ENCODE data around the gene CST3.

The CST3 gene

DNA sequence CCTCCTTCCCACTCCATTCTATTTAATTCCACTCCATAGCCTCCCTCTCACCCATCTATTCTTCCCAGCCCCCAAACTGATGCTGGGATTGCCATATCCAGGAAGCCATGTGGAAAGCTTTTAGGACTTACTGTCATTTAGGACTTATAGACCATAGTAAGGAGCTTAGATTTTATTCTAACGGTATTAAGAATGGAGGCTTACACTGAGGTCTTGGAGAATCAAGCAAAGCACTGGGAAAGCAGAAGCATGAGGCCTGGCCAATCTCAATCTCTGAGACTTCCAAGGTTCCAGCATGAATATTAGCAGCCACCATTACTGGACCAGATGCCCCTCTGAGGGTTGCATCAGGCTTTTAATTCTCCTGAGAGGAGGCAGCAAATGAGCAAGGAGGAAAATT, 33.4 kb downstream of the CST3 start:
- no peak overlapping the region for H3K4me3 ChIP-seq (ENCODE audit: low read depth, low read length)

DNA sequence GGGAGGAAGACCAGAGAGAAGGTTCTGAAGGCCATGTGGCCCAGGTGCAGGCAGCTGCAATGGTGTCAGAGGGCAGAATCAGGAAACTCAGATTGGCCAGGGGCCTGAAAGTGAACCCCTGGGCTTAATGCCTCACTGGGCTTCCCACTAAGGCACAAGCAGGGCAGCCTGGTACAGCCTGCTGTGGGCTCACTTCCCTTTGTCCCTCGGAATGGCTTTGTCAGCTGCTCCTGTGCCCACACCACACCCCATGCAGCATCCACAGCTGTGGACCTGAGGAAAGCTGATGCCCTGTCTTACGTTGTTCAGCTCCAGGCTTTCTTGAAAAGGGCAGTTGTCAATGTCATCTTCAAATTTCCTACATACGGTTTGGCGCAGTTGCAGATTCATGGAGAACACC, 34.4 kb downstream of the CST3 start:
- H3K4me3 ChIP-seq (ENCODE audit: low read depth, low read length): no peak overlapping the region
- H3K9ac ChIP-seq (ENCODE audit: low read depth, low read length): no peak overlapping the region
- H3K27me3 ChIP-seq (ENCODE audit: control insufficient read depth, insufficient read depth, low read length): peaks cover 10% of the 10 kb centered on the region
- H3K36me3 ChIP-seq (ENCODE audit: control insufficient read depth, insufficient read depth, low read length): no peaks in the 10 kb centered on the region
- no peaks in the 10 kb centered on the region for H3K4me1 ChIP-seq (ENCODE audit: control insufficient read depth, insufficient read depth, low read length)
- H3K9me3 ChIP-seq (ENCODE audit: control insufficient read depth, insufficient read depth, low read length): no peaks in the 10 kb centered on the region

More for the DNA sequence above, 33.4 kb downstream of the CST3 start:
- Histone ChIP-seq H3K9me3 (ENCODE audit: control insufficient read depth, insufficient read depth, low read length) (no peaks in the 10 kb centered on the region), H3K4me1 (ENCODE audit: control insufficient read depth, insufficient read depth, low read length) (no peaks in the 10 kb centered on the region), H3K36me3 (ENCODE audit: control insufficient read depth, insufficient read depth, low read length) (no peaks in the 10 kb centered on the region), H3K27me3 (ENCODE audit: control insufficient read depth, insufficient read depth, low read length) (peaks cover 10% of the 10 kb centered on the region), H3K9ac (ENCODE audit: low read depth, low read length) (no peak overlapping the region)

DNA sequence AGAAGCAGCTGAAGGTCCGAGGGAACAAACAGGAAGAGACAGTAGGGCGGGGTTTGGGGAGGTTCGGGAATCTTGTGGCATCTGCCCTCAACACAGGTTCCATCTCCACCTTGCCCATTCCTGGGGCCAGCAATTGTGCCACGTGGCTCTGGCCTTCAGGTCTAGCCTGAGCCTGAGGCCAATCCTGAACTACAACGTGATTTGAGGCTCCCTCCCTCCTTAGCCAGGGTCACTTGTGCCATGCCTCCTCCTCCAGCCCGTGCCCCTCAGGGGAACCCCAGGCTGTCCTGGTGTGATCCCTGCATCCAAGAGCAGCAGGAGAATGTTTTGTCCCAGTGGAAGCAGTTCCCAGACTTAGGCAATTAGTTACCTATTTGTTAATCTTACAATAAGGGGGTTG, 35.1 kb downstream of the CST3 start:
- Histone ChIP-seq H3K9me3 (ENCODE audit: control insufficient read depth, insufficient read depth, low read length) (no peaks in the 10 kb centered on the region), H3K9ac (ENCODE audit: low read depth, low read length) (no peak overlapping the region), H3K36me3 (ENCODE audit: control insufficient read depth, insufficient read depth, low read length) (no peaks in the 10 kb centered on the region), H3K4me1 (ENCODE audit: control insufficient read depth, insufficient read depth, low read length) (no peaks in the 10 kb centered on the region), H3K4me3 (ENCODE audit: low read depth, low read length) (no peak overlapping the region), H3K27me3 (ENCODE audit: control insufficient read depth, insufficient read depth, low read length) (peaks cover 10% of the 10 kb centered on the region)

DNA sequence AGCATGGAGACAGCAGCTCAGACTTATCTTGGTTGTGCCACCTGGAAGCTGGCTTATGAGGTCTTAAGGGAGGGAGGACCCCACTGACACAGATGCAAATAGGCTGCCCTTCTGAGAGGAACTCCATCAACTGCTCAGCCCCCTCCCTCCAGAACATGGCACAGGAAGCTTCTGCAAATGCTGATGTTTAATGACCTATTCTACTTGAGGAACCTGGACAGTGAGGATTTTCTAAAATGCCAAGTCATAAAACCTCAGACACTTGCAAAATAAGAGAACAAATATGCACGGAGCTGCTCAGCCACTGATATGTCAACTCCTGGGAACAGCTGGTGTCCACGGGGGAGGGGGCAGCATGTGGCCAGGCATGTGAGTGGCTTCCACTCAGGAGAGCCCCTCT, 35.5 kb downstream of the CST3 start:
- peaks cover 10% of the 10 kb centered on the region for H3K27me3 ChIP-seq (ENCODE audit: control insufficient read depth, insufficient read depth, low read length)
- no peaks in the 10 kb centered on the region for H3K36me3 ChIP-seq (ENCODE audit: control insufficient read depth, insufficient read depth, low read length)
- no peaks in the 10 kb centered on the region for H3K9me3 ChIP-seq (ENCODE audit: control insufficient read depth, insufficient read depth, low read length)
- no peak overlapping the region for H3K4me3 ChIP-seq (ENCODE audit: low read depth, low read length)
- no peak overlapping the region for H3K9ac ChIP-seq (ENCODE audit: low read depth, low read length)
- no peaks in the 10 kb centered on the region for H3K4me1 ChIP-seq (ENCODE audit: control insufficient read depth, insufficient read depth, low read length)

DNA sequence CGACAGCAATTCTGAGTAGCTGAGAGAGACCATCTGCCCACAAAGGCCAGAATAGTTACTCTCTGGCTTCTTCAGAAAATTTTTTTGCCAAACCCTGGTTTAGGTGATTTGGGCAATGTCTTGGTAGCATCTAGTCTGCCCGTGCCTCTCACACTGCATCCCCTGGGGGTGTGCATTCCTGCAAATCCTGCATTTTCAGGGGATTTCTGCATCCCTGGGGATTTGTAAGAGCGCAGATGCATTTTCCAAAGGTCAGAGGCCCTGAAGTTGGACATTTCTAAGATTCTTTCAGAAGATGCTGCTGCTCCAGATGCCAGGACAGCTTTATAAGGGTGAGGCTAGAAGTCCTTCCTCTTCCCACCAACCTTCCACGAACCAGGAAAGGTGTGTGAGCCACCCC, 36.0 kb downstream of the CST3 start:
- Histone ChIP-seq H3K4me1 (ENCODE audit: control insufficient read depth, insufficient read depth, low read length) (no peaks in the 10 kb centered on the region), H3K27me3 (ENCODE audit: control insufficient read depth, insufficient read depth, low read length) (peaks cover 10% of the 10 kb centered on the region), H3K9me3 (ENCODE audit: control insufficient read depth, insufficient read depth, low read length) (no peaks in the 10 kb centered on the region), H3K9ac (ENCODE audit: low read depth, low read length) (no peak overlapping the region), H3K36me3 (ENCODE audit: control insufficient read depth, insufficient read depth, low read length) (no peaks in the 10 kb centered on the region), H3K4me3 (ENCODE audit: low read depth, low read length) (no peak overlapping the region)

DNA sequence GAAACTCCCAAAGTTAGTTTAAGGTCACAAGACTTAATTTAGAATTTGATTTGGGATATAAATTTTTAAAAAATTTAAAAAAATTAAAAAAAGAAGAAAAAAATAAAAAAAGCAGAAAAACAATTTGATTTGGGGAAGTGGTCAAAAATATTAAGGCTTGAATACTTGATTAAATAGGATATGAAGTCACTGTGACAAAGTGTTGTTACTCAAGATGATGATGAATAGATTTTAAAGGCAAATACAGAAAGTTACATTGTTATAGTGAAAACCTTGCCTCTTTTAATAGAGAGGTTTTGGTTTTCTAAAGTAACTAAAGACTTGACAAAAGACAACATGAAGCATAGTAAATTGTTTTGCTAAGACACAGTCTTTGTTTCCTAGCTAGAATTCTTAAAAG, 39.3 kb downstream of the CST3 start:
- Histone ChIP-seq H3K9ac (ENCODE audit: low read depth, low read length) (no peak overlapping the region), H3K36me3 (ENCODE audit: control insufficient read depth, insufficient read depth, low read length) (no peaks in the 10 kb centered on the region), H3K27me3 (ENCODE audit: control insufficient read depth, insufficient read depth, low read length) (no peaks in the 10 kb centered on the region), H3K4me3 (ENCODE audit: low read depth, low read length) (no peak overlapping the region), H3K9me3 (ENCODE audit: control insufficient read depth, insufficient read depth, low read length) (no peaks in the 10 kb centered on the region), H3K4me1 (ENCODE audit: control insufficient read depth, insufficient read depth, low read length) (no peaks in the 10 kb centered on the region)

DNA sequence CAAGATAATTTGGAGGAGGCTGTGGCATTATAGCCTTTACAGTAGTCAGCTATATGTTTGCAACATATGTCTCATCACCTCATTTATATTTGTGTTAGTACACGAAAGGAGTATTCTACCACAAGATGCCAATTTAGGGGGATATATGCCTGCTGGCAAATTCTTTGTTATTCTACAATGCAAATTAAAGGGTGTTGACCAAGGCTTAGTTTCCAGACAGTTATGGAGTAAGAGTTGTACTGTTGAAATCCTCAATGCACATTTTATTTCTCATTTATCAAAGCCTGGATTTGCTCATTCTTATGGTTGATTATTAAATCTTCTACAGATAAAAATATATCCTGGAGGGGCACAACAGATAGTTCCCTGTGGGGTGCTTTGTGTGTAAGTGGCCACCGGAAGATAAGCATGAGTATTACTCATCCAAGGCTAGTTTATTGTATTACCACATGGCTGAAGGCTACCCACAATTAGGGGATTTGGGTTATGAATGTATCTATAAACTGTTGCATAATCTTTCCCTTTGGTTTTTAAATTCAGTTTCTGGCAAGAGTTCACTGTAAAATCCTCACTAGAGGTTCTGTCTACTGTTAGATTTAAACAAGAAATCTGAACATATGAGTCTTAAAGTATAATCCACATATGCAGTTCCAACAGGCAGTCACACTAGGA, 41.0 kb downstream of the CST3 start:
- Histone ChIP-seq H3K9me3 (ENCODE audit: control insufficient read depth, insufficient read depth, low read length) (no peaks in the 10 kb centered on the region), H3K4me1 (ENCODE audit: control insufficient read depth, insufficient read depth, low read length) (no peaks in the 10 kb centered on the region), H3K4me3 (ENCODE audit: low read depth, low read length) (no peak overlapping the region), H3K9ac (ENCODE audit: low read depth, low read length) (no peak overlapping the region), H3K27me3 (ENCODE audit: control insufficient read depth, insufficient read depth, low read length) (no peaks in the 10 kb centered on the region), H3K36me3 (ENCODE audit: control insufficient read depth, insufficient read depth, low read length) (no peaks in the 10 kb centered on the region)

DNA sequence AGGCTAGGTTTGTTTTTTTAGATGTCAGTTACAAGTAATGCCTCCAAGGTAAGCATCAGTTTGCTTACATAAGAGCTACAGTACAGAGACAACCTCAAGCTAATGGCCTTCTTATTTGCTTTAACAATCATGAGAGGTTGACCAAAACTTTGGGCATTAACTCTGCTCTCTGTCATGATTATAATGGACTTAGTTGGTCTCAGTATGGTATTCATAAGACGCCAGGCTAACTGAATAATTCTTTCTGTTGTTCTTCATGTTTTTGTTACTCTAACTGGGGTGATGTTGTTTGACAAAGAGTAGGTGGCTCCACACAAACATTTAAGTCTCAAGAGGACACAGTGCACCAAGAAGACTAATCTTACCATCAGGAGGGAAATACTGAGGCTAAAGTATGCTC, 41.8 kb downstream of the CST3 start:
- Histone ChIP-seq H3K9ac (ENCODE audit: low read depth, low read length) (no peak overlapping the region), H3K27me3 (ENCODE audit: control insufficient read depth, insufficient read depth, low read length) (no peaks in the 10 kb centered on the region), H3K4me1 (ENCODE audit: control insufficient read depth, insufficient read depth, low read length) (no peaks in the 10 kb centered on the region), H3K36me3 (ENCODE audit: control insufficient read depth, insufficient read depth, low read length) (no peaks in the 10 kb centered on the region), H3K4me3 (ENCODE audit: low read depth, low read length) (no peak overlapping the region), H3K9me3 (ENCODE audit: control insufficient read depth, insufficient read depth, low read length) (no peaks in the 10 kb centered on the region)

DNA sequence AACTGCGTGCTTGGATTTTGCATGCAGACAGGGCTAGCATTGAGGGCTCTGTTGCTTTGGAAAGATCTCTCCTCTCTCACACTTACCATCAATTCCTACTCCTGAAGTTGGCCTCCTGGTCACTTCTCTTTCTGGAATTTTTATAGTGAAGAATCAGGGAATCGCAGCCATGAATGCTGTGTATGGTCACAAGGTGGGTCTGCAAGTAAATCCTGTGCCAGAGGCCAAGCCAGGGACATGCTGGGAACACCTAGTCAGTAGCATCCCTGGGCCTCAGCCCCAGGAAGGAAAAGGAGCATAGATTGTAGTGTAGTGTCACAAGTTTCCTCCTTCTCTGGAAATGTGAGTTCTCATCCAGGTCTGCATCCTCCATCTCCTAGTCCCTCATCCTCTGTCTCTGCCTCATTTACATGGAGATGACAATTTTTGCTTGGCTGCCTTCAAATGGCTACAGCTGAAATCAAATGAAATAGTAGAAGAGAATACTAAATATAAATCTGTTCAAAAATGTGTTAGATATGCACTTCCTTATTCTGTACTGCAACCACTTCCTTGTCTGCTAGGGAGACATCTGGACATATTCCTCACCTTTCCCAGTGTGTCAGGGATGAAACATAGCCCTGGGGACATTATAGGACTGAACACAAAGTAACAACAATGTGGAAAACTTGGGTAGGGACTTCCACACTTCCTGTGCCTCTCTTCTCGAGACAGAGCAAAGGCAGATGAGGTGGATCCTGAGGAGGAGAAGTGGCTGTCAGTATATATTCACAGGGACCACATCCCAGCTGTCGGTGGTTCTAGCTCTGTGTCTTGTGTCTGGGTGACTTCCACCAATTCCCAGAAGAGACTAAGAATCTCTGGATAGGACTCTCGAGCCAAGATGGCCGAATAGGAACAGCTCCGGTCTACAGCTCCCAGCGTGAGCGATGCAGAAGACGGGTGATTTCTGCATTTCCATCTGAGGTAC, 49.0 kb downstream of the CST3 start:
- Histone ChIP-seq H3K4me1 (ENCODE audit: control insufficient read depth, insufficient read depth, low read length) (no peaks in the 10 kb centered on the region), H3K36me3 (ENCODE audit: control insufficient read depth, insufficient read depth, low read length) (peaks cover 6% of the 10 kb centered on the region), H3K27me3 (ENCODE audit: control insufficient read depth, insufficient read depth, low read length) (no peaks in the 10 kb centered on the region), H3K4me3 (ENCODE audit: low read depth, low read length) (peak overlapping the region; percentile 37), H3K9ac (ENCODE audit: low read depth, low read length) (no peak overlapping the region), H3K9me3 (ENCODE audit: control insufficient read depth, insufficient read depth, low read length) (peaks cover 6% of the 10 kb centered on the region)

DNA sequence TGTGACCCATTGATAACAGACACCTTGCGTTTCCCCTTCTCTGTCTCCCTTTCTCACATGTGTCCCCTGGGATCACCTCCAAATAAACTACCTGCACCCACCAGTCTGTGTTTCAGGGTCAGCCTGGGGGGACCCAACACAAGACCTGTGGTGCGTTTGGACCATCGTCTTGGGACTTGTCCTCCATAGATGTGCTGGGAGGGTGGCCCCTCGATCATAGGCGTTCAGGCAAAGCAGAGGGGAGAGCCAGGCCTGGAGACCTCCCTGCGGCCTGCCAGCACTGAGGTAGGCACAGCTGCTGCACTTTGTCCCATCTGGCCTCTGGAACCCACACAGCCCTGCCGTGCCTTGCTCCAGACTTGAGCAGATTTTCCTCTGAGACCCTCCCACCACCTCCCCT, 50.1 kb downstream of the CST3 start:
- Histone ChIP-seq H3K4me3 (ENCODE audit: low read depth, low read length) (no peak overlapping the region), H3K27me3 (ENCODE audit: control insufficient read depth, insufficient read depth, low read length) (no peaks in the 10 kb centered on the region), H3K4me1 (ENCODE audit: control insufficient read depth, insufficient read depth, low read length) (no peaks in the 10 kb centered on the region), H3K9ac (ENCODE audit: low read depth, low read length) (no peak overlapping the region), H3K36me3 (ENCODE audit: control insufficient read depth, insufficient read depth, low read length) (peaks cover 6% of the 10 kb centered on the region), H3K9me3 (ENCODE audit: control insufficient read depth, insufficient read depth, low read length) (peaks cover 6% of the 10 kb centered on the region)

DNA sequence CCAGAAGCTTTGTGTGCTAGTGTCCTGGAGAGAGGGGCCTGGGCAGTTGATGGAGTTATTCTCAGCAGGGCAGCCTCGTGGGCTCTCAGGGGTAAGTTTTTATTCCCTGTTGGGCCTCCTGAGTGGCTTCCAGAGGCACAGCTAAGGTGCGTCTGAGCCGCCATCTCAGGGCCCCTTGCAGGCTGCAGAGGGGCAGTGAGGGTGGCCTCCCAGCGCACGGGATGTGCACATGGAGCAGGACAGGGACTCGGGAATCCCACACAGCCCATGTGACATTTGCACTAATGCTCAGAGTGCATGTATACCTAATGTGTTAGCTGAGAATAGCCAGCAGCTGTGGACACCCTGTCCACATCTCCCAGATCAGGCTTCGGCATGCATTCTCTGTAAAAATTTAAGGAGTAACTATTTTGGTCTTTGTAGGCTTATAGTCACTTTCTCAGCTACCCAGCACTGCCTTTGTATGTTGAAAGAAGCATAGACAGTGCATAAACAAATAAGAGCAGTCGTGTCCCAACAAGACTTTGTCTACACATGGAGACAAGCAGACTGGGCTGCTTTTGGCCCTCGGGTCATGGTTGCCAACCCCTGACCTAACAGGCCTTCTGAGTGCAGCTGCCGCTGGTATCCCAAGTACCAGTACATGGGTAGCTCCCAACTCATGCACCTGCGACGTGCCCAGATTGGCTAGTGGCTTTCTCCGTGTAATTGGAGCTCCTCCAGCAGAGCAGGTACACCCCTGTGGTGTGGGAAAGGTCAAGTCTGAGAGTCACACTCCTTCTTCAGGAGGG, 50.8 kb downstream of the CST3 start:
- no peaks in the 10 kb centered on the region for H3K4me1 ChIP-seq (ENCODE audit: control insufficient read depth, insufficient read depth, low read length)
- peaks cover 6% of the 10 kb centered on the region for H3K9me3 ChIP-seq (ENCODE audit: control insufficient read depth, insufficient read depth, low read length)
- H3K27me3 ChIP-seq (ENCODE audit: control insufficient read depth, insufficient read depth, low read length): no peaks in the 10 kb centered on the region
- H3K36me3 ChIP-seq (ENCODE audit: control insufficient read depth, insufficient read depth, low read length): peaks cover 6% of the 10 kb centered on the region
- no peak overlapping the region for H3K4me3 ChIP-seq (ENCODE audit: low read depth, low read length)
- no peak overlapping the region for H3K9ac ChIP-seq (ENCODE audit: low read depth, low read length)

Measured in iPS-15b (cell line).